Right lobe of liver (tissue), 4 donors: ENCODE data around the gene MEI1.

Source experiments
- CTCF ChIP-seq, 4 donors: fragments of 200-600 bp in 3 of 4; fragments of 450-650 bp in 1 of 4; IDR thresholded peaks; one replicate each; pipeline versions ENCODE4 v1.5.1 to v1.8.0; 2016 to 2022; ENCODE audit warnings: antibody characterized with exemption in 4 of 4, mild to moderate bottlenecking in 2 of 4
- POLR2A ChIP-seq: fragments of 450-650 bp; IDR thresholded peaks from one replicate; pipeline ENCODE4 v1.6.1; 2017; ENCODE audit warnings: antibody characterized with exemption, mild to moderate bottlenecking
- donor health status: DM: no; HTN: no; CAD: no.
- donor health status: DM: no; HTN: no; CAD: no.
- donor health status: DM: no; HTN: yes; CAD: no.

GRCh38 chr22:41827671-41828070 is 128.4 kb downstream of the MEI1 start:
- TF ChIP-seq POLR2A (no peak), CTCF (IDR thresholded peaks at IDR 0.05) (no peak)
